GM12872 (cell line): ENCODE results near the gene LHX8.

Experiments
- CTCF ChIP-seq: IDR thresholded peaks from 3 replicates; pipeline ENCODE4 v1.5.1; 2011; ENCODE audit warnings: low read depth, mild to moderate bottlenecking, low read length, moderate library complexity; ENCODE audit not compliant: insufficient read depth

The LHX8 gene

DNA sequence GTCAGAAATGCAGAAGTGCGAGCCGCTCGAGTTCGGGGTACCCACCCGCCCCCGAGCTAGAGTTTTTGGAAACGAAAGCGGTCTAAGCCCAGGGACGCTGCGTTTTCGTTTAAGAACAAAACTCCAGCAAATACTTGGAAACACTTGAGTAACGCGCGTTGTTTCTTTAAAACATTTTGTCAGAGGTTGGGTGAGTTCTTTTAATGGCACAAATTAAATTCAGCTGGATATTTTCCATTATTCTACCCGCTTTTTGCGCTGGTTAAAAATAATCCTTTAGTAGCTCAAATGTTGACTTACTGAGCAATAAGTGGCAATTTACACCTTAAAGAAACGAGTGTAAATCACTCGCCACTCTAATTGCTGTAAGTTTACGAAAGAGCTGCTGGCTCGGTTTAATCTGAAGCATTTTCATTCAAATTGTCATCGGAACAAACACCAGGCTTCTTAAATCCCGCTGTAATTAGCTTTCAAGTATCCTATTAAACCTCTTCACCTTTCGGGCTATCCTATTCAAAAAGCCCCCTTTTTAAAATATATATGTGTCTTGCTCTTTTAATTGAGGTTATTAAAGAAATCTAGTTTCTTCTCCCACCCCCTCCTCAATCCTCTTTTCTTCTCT is 1.5 kb downstream of the LHX8 start:
- no peak for TF ChIP-seq CTCF

DNA sequence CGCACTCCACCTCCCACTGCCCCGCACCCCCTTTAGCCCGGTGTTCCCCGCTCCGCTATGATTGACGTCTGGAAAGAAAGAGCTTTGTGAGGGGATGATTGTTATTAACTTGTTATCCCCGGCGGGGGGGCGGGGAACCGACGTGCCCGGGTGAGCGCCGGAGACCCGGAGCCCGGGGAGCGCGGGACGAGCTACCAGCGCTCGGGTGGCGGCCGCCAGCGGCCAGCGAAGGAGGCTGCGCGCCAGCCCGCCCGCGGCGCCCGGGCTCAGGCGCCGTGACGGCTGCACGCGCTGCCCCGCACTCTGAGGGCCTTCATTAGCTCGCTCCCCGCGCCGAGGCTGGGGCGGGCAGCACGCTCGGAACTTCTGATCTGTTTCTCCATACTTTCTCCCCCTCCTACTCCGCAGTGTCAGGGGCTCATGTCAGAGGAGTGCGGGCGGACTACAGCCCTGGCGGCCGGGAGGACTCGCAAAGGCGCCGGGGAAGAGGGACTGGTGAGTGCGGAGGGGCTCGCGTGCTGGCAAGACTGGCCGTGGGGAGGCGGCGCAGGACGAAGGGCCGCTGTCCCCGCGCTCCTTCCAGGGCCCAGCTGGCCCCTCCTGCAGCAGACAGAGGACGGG is 2.1 kb downstream of the LHX8 start:
- TF ChIP-seq CTCF: no peak

- no peak for TF ChIP-seq CTCF
Observed at GRCh38 chr1:75136921-75137641, 2.9 kb downstream of the LHX8 start.

DNA sequence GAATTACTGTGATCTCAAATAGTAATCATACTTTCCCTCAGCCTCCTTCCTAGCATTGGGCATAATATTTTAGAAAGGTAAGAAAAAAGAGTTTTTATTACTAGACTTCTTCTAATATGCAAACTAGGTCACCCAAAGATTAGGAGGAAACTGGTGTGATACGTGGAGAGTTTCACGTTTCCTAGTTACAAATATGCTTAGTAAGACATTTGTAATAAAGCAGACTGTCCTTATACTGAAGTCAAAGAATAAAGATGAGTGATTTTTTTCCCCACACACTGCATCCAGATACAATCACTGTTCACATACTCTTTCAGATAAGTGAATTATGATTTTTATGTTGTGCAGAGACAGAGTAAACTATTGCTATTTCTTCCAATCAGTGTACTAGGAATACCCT is 17.9 kb downstream of the LHX8 start:
- no peak for TF ChIP-seq CTCF

DNA sequence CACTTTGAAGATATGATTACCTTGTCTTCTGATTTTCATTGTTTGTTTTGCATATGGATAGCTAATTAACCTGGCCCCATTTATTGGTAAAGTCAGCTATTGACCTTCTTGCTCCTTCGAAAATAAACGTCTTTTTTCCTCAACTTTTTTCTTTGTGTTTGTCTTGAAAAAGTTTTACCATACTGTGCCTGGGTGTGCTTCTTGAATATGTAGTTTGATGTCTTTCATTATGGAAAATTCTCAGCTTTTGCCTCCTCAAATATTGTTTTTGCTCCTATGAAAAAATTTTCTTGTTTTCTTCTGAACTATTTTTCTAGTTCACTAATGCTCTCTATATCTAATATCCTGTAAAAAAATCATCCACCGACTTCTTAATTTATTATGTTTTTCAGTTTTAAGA is 25.0 kb downstream of the LHX8 start:
- TF ChIP-seq CTCF: no peak

DNA sequence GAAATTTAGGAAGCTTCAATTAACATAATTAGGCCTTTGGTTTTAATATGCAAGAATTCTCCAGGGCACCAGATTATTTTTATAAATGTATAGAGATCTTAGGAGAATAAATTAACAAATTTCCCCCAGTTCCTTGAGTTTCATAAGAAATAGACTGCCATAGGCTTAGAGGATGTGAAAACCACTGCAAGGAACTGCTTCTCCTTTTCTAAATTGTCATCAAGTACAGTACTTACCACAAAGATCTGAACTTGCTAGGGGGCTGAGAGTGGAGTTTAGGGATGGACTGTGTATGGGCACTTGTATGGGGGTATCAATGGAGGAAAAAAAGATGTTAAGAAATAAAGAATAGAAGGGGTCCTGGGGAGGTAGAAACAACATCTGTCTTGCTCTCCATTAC is 31.1 kb downstream of the LHX8 start:
- no peak for TF ChIP-seq CTCF

DNA sequence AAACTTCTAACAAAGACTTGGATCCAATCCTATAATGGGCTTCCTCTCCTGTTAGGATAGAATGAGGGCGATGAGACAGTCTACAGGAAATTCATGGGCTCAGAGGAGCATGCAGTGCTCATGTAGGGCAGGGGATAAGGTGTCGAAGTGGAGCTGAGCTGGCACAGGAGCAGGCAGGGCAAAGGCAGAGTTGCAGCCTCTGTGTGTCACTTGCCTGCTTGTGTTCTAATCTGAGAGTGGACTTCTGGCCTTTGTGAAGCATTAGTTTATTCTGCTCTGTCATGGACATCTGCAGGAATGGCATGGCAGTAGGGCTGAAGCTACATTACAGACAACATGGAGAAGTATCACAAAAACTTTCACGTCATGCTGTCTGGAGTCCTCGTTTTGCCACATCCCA is 32.6 kb downstream of the LHX8 start:
- no peak for TF ChIP-seq CTCF
